22Rv1 (cell line): Measurements from ENCODE around the gene CNTN1.

Experiments used
- H3K27ac ChIP-seq: fragments of 450-650 bp; 2 replicates; pipeline ENCODE4 v1.5.1; 2017
- ZFX ChIP-seq: fragments of 450-650 bp; IDR thresholded peaks from 2 replicates; pipeline ENCODE4 v1.6.1; 2017; ENCODE audit warnings: antibody characterized with exemption, borderline replicate concordance
- TF ChIP-seq, protein P1 (sequence below): fragments of 450-650 bp; IDR thresholded peaks from 2 replicates; pipeline ENCODE4 v1.5.1; 2017; ENCODE audit warnings: mild to moderate bottlenecking

The CNTN1 gene

DNA sequence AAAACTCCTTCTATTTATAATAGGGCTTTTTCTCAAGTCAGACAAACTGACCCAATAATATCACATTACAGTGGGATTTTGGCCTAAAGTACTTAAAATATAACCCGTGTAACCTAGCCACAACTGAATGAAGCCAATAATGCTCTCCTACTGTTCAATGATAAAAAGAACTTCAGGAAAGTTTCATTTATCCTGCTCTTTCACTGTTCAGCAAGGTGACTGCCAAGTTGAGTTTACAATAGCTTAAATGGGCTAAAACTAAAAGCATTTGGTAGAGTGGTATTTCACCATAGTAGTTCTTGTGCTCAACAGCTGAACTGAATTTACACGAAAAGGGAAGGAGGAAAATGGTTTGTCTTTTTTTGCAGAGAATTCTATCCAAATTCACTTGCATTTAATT lies 49.8 kb downstream of the CNTN1 start:
- TF ChIP-seq, protein P1, sequence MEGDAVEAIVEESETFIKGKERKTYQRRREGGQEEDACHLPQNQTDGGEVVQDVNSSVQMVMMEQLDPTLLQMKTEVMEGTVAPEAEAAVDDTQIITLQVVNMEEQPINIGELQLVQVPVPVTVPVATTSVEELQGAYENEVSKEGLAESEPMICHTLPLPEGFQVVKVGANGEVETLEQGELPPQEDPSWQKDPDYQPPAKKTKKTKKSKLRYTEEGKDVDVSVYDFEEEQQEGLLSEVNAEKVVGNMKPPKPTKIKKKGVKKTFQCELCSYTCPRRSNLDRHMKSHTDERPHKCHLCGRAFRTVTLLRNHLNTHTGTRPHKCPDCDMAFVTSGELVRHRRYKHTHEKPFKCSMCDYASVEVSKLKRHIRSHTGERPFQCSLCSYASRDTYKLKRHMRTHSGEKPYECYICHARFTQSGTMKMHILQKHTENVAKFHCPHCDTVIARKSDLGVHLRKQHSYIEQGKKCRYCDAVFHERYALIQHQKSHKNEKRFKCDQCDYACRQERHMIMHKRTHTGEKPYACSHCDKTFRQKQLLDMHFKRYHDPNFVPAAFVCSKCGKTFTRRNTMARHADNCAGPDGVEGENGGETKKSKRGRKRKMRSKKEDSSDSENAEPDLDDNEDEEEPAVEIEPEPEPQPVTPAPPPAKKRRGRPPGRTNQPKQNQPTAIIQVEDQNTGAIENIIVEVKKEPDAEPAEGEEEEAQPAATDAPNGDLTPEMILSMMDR, result no peak
- TF ChIP-seq ZFX, result no peak
- no peak overlapping the region for H3K27ac ChIP-seq

GRCh38 chr12:40745386-40745785 lies 53.1 kb downstream of the CNTN1 start:
- no peak overlapping the region for H3K27ac ChIP-seq
- TF ChIP-seq, protein P1, result peak; percentile 69
- TF ChIP-seq ZFX, result no peak

DNA sequence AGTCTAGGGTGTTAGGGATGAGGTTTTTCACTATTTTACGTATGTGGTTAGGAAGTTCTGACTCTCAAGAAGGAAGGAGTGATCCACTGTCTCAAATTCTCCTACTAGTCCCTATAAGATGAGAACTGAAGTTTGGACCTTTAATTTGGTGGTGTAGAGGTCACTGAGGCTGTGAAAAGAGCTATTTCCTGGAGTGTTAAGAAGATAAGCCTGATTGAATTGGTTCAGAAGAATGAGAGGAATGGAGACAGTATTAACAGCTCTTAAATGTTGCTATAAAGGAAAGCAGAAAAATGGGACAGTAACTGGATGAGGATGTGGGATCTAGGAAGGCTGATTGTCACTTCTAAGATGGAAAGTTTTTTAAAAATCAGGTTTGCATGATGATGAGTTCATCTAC lies 57.6 kb downstream of the CNTN1 start:
- no peak for TF ChIP-seq ZFX
- TF ChIP-seq, protein P1, result no peak
- no peak overlapping the region for H3K27ac ChIP-seq

DNA sequence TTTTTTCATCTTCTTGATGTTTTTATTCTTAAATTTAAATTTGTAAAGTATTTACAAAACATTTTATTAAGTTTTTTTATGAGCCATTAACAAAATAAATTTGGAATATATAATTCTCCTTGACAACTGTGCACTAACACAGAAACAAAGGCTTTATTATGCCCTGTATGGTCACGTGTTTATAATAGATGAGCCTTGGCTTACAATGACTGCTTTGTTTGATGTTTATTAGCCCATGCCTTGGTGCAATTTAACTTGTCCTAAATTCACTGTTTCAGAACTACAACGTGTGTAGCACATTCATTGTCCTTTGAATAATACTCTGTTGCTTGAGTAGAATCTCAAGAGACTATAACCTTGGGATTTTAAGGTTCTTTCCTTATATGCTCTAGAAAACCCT lies 59.8 kb downstream of the CNTN1 start:
- TF ChIP-seq, protein P1, result no peak
- TF ChIP-seq ZFX, result no peak
- H3K27ac ChIP-seq, result peak overlapping the region; percentile 26; the same call in 1 of the 2 replicates

DNA sequence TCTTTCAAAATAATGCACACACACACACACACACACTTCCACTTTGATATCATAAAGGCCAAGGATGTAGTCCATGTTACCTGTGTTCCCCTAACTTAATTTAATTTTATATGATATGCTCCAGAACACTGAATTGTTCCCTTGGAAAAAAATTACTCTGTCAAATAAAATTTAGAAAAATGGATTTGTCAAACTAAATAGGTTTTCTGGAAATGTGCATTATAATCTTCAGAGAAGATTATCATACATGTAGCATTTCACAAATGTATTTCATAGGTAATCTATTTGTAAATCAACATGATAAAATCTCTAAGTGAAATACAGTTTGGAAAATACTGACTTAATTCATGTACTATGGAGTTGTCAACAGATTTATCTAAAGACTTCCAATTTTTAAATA lies 68.6 kb downstream of the CNTN1 start:
- H3K27ac ChIP-seq, result no peak overlapping the region
- TF ChIP-seq, protein P1, result no peak
- no peak for TF ChIP-seq ZFX

GRCh38 chr12:40762072-40762471 lies 69.8 kb downstream of the CNTN1 start:
- TF ChIP-seq, protein P1, result no peak
- no peak for TF ChIP-seq ZFX

GRCh38 chr12:40768125-40768864 lies 76.1 kb downstream of the CNTN1 start:
- no peak overlapping the region for H3K27ac ChIP-seq
- TF ChIP-seq, protein P1, result no peak
- TF ChIP-seq ZFX, result no peak

More at GRCh38 chr12:40762072-40762471, 69.8 kb downstream of the CNTN1 start:
- no peak overlapping the region for H3K27ac ChIP-seq
